Measurements from ENCODE around the gene PIK3R3. TPM values are rescaled to one million over a fixed set of nuclear protein-coding genes. Genes with fewer than 3 reads are reported as not detected.

Gene PIK3R3
- polyA plus RNA-seq, 1 donor from 2014 or later, result 0.24 TPM

- Mint-ChIP-seq H3K9me3 (peaks cover 0 to 3% (median 2%) of the 10 kb centered on the region in 3 donors), H3K36me3 (peaks cover 6% of the 10 kb centered on the region), H3K4me3 (no peak overlapping the region), H3K4me1 (peaks cover 2 to 6% (median 6%) of the 10 kb centered on the region in 3 donors), H3K27ac (no peak overlapping the region), H3K27me3 (no peaks in the 10 kb centered on the region)
Observed at GRCh38 chr1:45995298-45995697, 137.1 kb downstream of the PIK3R3 start.

- H3K27ac Mint-ChIP-seq, result no peak overlapping the region
- no peaks in the 10 kb centered on the region for H3K27me3 Mint-ChIP-seq
- peaks cover 2 to 8% (median 6%) of the 10 kb centered on the region in 3 donors for H3K4me1 Mint-ChIP-seq
- peaks cover 1% of the 10 kb centered on the region for H3K36me3 Mint-ChIP-seq
- peaks cover 0 to 3% (median 2%) of the 10 kb centered on the region in 3 donors for H3K9me3 Mint-ChIP-seq
- no peak overlapping the region for H3K4me3 Mint-ChIP-seq
Observed at GRCh38 chr1:45994423-45994822, 138.0 kb downstream of the PIK3R3 start.

Other genes with a start within 250 kb of the PIK3R3 start
- not detected for gene TSPAN1, start 42.5 kb upstream of the PIK3R3 start, polyA plus RNA-seq
- not detected for gene P3R3URF, start 43.9 kb upstream of the PIK3R3 start, polyA plus RNA-seq
- 25.2 TPM for gene POMGNT1, start 65.8 kb upstream of the PIK3R3 start, polyA plus RNA-seq
- gene LURAP1, start 70.7 kb upstream of the PIK3R3 start, polyA plus RNA-seq, result not detected
- 0.49 TPM for gene RAD54L, start 115.1 kb upstream of the PIK3R3 start, polyA plus RNA-seq
- 47.7 TPM for gene LRRC41, start 171.0 kb upstream of the PIK3R3 start, polyA plus RNA-seq
- 310 TPM for gene UQCRH, start 171.1 kb upstream of the PIK3R3 start, polyA plus RNA-seq
- 26.8 TPM for gene NSUN4, start 208.2 kb upstream of the PIK3R3 start, polyA plus RNA-seq